Colonic mucosa (tissue), 4 donors: ENCODE results near the gene CA12. TPM values are rescaled to one million over a fixed set of nuclear protein-coding genes. Genes with fewer than 3 reads are reported as not detected.
A peak's percentile ranks its signal among the peaks of the same experiment; 100 is the strongest.

Experiments
- DNase-seq: peaks from one replicate; pipeline ENCODE4 v3.0.0-alpha.2; 2020
- H3K27ac ChIP-seq: fragments of 200-600 bp; one replicate; pipeline ENCODE4 v1.8.0; 2021
- H3K27me3 ChIP-seq: fragments of 200-600 bp; one replicate; pipeline ENCODE4 v1.8.0; 2021
- H3K36me3 ChIP-seq: fragments of 200-600 bp; one replicate; pipeline ENCODE4 v1.8.0; 2021
- H3K4me1 ChIP-seq: fragments of 200-600 bp; one replicate; pipeline ENCODE4 v1.8.0; 2021; ENCODE audit warnings: mild to moderate bottlenecking
- H3K4me3 ChIP-seq: fragments of 200-600 bp; one replicate; pipeline ENCODE4 v1.8.0; 2021
- H3K9ac ChIP-seq, 2 donors: one replicate each; pipeline ENCODE4 v1.7.0; 2013; ENCODE audit warnings: control low read depth in 2 of 2, low read depth in 2 of 2, low read length in 2 of 2
- H3K9me3 ChIP-seq: fragments of 200-600 bp; one replicate; pipeline ENCODE4 v1.8.0; 2021
- intact Hi-C: fragments of 100-400 bp; cut with DNase I; formaldehyde crosslinking; loops from one replicate; pipeline ENCODE4 v1.14.1; 2022
- total RNA-seq, 2 donors: library from RNA; stranded (reverse); fragmentation: NEBNext Ultra II Directional in 1 of 2; extraction: Animal tissue kit (Norgen Biotek cat#: 25700) in 1 of 2; gene quantifications; one replicate each; pipeline ENCODE4 v1.2.1, GENCODE V29; 2021
- TF ChIP-seq, protein P1 (sequence below): fragments of 200-600 bp; IDR thresholded peaks from one replicate; pipeline ENCODE4 v1.8.0; 2022; ENCODE audit warnings: antibody characterized with exemption, mild to moderate bottlenecking
- donor health status: healthy.
- donor health status: DM: no; HTN: no; CAD: no.
- donor health status: DM: no; HTN: no; CAD: no.

CA12 gene
- total RNA-seq, 2 donors from 2014 or later: 290 to 339 TPM

GRCh38 chr15:63380151-63380807 lies 1.4 kb downstream of the CA12 start:
- H3K4me1 ChIP-seq: no peaks in the 10 kb centered on the region
- H3K27ac ChIP-seq: peak overlapping the region; percentile 56
- H3K27me3 ChIP-seq: no peaks in the 10 kb centered on the region
- peak overlapping the region; percentile 65 for H3K4me3 ChIP-seq
- no peaks in the 10 kb centered on the region for H3K36me3 ChIP-seq
- DNase-seq: no peak
- no peaks in the 10 kb centered on the region for H3K9me3 ChIP-seq
- H3K9ac ChIP-seq: peak overlapping the region; percentile 62 to 93
- TF ChIP-seq, protein P1, sequence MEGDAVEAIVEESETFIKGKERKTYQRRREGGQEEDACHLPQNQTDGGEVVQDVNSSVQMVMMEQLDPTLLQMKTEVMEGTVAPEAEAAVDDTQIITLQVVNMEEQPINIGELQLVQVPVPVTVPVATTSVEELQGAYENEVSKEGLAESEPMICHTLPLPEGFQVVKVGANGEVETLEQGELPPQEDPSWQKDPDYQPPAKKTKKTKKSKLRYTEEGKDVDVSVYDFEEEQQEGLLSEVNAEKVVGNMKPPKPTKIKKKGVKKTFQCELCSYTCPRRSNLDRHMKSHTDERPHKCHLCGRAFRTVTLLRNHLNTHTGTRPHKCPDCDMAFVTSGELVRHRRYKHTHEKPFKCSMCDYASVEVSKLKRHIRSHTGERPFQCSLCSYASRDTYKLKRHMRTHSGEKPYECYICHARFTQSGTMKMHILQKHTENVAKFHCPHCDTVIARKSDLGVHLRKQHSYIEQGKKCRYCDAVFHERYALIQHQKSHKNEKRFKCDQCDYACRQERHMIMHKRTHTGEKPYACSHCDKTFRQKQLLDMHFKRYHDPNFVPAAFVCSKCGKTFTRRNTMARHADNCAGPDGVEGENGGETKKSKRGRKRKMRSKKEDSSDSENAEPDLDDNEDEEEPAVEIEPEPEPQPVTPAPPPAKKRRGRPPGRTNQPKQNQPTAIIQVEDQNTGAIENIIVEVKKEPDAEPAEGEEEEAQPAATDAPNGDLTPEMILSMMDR: no peak
- intact Hi-C loops: no loop called here

DNA sequence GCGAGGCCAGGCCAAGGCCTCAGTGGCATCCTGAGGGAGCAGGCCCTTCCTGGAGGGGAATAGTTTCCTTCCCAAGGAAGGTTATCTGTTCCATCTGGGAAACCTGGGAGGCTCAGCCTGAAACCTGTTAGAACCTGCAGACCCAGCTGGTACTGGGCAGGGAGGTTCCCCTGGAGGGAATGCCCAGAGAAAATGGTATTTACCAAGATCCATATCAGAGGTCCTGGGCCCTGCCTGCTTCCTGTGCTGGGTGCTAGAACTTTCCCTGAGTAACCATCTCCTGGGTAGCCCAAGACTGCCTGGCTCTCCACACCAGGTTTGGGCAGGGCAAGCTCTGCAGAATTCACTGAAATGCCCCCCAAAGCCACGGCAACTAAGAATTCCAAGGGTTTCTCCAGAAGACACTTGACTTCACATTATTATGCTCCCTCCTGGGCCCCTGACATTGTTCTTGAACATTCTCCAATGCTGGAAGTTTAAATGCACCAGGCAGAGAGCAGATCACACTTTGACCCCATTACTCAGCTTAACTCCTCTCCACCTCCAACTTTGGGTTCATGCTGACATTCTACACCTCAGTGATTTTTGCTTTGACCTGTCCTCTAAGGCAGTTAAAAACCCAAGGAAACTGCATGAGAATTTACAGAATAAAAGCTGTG lies 2.0 kb downstream of the CA12 start:
- intact Hi-C loops: no loop called here
- no peaks in the 10 kb centered on the region for H3K27me3 ChIP-seq
- H3K36me3 ChIP-seq: no peaks in the 10 kb centered on the region
- TF ChIP-seq, protein P1: no peak
- no peaks in the 10 kb centered on the region for H3K4me1 ChIP-seq
- DNase-seq: no peak
- peak overlapping the region; percentile 56 for H3K27ac ChIP-seq
- peak overlapping the region in 1 of 2 donors; percentile 93 for H3K9ac ChIP-seq
- H3K4me3 ChIP-seq: peak overlapping the region; percentile 65
- no peaks in the 10 kb centered on the region for H3K9me3 ChIP-seq

DNA sequence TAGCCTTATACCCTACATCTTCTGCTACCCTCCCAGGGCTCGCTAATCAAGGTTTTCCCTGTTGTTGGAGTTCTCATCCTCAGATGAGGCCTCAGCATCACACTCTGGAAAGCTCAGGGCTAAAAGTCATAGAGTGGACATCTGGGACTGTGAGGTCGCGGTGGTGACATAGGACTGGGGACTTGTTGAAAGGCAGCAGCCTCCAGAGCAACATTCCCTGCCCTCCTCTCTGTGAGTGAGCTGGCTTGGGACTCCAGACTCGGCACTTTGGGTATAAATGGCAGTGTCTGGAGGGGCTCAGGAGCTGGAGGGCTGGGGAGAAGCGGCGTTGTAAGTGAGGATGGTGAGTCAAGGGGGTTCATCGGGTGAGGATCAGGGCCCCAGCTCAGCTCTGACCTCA lies 2.7 kb downstream of the CA12 start:
- no peak overlapping the region for H3K27ac ChIP-seq
- H3K4me1 ChIP-seq: no peaks in the 10 kb centered on the region
- H3K9me3 ChIP-seq: no peaks in the 10 kb centered on the region
- H3K4me3 ChIP-seq: peak overlapping the region; percentile 65
- TF ChIP-seq, protein P1: no peak
- no peaks in the 10 kb centered on the region for H3K36me3 ChIP-seq
- no peak for DNase-seq
- H3K27me3 ChIP-seq: no peaks in the 10 kb centered on the region
- intact Hi-C loops: no loop called here
- H3K9ac ChIP-seq: peak overlapping the region in 1 of 2 donors; percentile 93

DNA sequence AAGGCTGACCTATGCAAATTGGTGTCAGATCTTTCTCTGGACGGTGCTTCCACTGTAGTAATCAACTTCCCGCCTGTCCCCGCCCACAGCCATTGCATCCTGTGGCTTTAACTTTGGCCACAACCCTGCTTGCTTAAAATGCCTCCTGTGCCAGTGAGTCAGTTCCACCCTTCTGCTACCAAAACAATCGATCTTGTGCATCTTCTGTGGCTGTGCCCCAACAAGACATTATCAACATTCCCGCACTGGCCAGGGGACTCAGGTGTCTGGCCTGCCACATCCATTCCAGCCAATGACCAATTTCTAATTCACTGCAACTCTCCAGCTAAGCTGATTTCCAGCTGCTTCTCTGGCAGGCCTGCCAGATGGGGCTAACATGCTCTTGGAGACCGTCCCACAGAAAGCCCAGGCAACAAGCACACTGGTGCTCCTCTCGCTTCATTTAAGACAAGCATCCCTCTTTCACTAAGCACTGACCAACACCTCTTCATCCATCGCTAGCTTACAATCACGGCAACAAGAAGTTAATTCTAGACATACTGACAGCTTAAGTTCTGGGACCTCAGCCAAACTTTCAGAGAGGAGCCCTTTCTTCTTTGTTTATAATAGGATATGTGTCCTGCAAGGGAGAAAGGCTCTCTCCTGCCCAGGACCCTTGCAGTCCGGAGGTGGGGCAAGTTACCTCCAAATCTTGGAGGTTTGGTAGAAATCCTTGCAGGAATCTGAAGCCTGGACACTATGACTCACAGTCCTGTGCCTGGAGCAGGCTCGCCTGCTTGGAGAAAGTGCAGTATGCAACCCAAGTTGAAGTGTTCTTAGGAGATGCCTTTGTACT lies 6.7 kb downstream of the CA12 start:
- no peak overlapping the region for H3K27ac ChIP-seq
- no peak overlapping the region for H3K9ac ChIP-seq
- H3K36me3 ChIP-seq: no peaks in the 10 kb centered on the region
- H3K27me3 ChIP-seq: no peaks in the 10 kb centered on the region
- intact Hi-C loops: no loop called here
- no peak for DNase-seq
- H3K4me1 ChIP-seq: no peaks in the 10 kb centered on the region
- H3K4me3 ChIP-seq: no peak overlapping the region
- TF ChIP-seq, protein P1: no peak
- H3K9me3 ChIP-seq: no peaks in the 10 kb centered on the region

DNA sequence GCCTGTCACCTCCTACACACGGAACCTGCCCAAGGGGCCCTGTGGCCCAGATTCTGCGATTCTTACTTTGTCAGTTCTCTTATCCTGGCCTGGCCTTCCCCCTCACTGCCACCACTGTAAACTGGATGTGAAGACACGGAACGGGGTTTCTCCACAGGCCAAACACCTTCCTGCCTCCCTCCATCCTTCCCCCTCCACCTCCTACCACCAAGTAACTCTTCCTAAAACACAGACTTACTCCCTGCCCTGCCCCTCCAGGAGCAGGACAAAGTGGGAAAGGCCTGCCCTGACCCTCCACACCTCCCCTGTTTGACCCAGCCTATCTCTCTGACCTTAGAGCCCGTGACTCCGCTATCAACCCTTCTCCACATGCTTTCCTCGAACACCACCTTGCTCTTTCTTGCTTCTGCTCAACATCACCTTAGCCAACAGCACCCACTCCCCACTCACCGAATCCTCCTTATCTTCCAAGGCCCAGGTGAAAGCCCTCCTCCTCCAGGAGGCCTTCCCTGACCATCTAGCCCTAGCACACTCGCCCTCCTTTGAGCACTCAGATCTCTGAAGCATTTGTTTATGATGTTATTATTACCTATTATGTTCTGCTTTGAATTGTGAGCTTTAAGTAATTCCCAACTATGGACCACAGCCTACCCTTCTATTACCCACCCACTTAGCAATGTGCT lies 7.6 kb downstream of the CA12 start:
- Histone ChIP-seq H3K9ac (no peak overlapping the region), H3K9me3 (no peaks in the 10 kb centered on the region), H3K4me3 (no peak overlapping the region), H3K4me1 (no peaks in the 10 kb centered on the region), H3K27me3 (no peaks in the 10 kb centered on the region), H3K36me3 (no peaks in the 10 kb centered on the region), H3K27ac (no peak overlapping the region)
- intact Hi-C loops: no loop called here
- no peak for DNase-seq
- TF ChIP-seq, protein P1: no peak
